Gastroesophageal sphincter (tissue), 4 donors: Measurements from ENCODE around the gene SPATA31E1. TPM values are rescaled to one million over a fixed set of nuclear protein-coding genes. Genes with fewer than 3 reads are reported as not detected.
A peak's percentile ranks its signal among the peaks of the same experiment; 100 is the strongest.

Experiments
- ATAC-seq: fragments of 150-250 bp; one replicate; pipeline ENCODE4 v1.9.1; 2016; ENCODE audit warnings: mild to moderate bottlenecking, moderate library complexity
- H3K27ac ChIP-seq, 4 donors: fragments of 200-600 bp; sonication (generic) in 3 of 4; 1 replicate in 3 of 4; 2 replicates in 1 of 4; pipeline ENCODE4 v1.5.1; 2016 to 2019
- H3K27me3 ChIP-seq: fragments of 200-600 bp; sonication (generic); one replicate; pipeline ENCODE4 v1.5.1; 2019
- H3K36me3 ChIP-seq, 2 donors: fragments of 200-600 bp; sonication (generic); one replicate each; pipeline ENCODE4 v1.5.1; 2019; ENCODE audit warnings: control low read depth in 1 of 2
- H3K4me1 ChIP-seq, 3 donors: fragments of 200-600 bp; sonication (generic); 1 replicate in 2 of 3; 2 replicates in 1 of 3; pipeline ENCODE4 v1.5.1; 2016 to 2019; ENCODE audit warnings: control low read depth in 2 of 3
- H3K4me3 ChIP-seq, 2 donors: fragments of 200-600 bp; sonication (generic); one replicate each; pipeline ENCODE4 v1.5.1; 2019; ENCODE audit warnings: mild to moderate bottlenecking in 1 of 2, moderate library complexity in 1 of 2
- H3K9me3 ChIP-seq, 3 donors: fragments of 200-600 bp; sonication (generic); one replicate each; pipeline ENCODE4 v1.5.1; 2017 to 2019; ENCODE audit warnings: control low read depth in 2 of 3
- CTCF ChIP-seq, 4 experiments: fragments of 200-600 bp in 2 of 4; fragments of 450-650 bp in 2 of 4; sonication (generic) in 1 of 4; IDR thresholded peaks; one replicate each; pipeline ENCODE4 v1.5.1; 2017 to 2019; ENCODE audit warnings: antibody characterized with exemption in 4 of 4, mild to moderate bottlenecking in 2 of 4, moderate library complexity in 2 of 4
- EP300 ChIP-seq: sonication (generic); formaldehyde crosslinking; IDR thresholded peaks from one replicate; pipeline ENCODE4 v1.6.1; 2017; ENCODE audit warnings: antibody characterized with exemption, mild to moderate bottlenecking
- POLR2A ChIP-seq, 2 donors: fragments of 450-650 bp; IDR thresholded peaks; one replicate each; pipeline ENCODE4 v1.6.1; 2017; ENCODE audit warnings: antibody characterized with exemption in 2 of 2, mild to moderate bottlenecking in 2 of 2, moderate library complexity in 1 of 2
- POLR2AphosphoS5 ChIP-seq: sonication (generic); formaldehyde crosslinking; IDR thresholded peaks from one replicate; pipeline ENCODE4 v1.6.1; 2017; ENCODE audit warnings: antibody characterized with exemption
- WGBS, 2 donors: methylation state at CpG; one replicate each; pipeline ENCODE4 v1.1.5; 2018; ENCODE audit warnings: low coverage in 1 of 2; 5-methylcytosine and 5-hydroxymethylcytosine counted together
- total RNA-seq, 4 donors: library from RNA; depleted of rRNA; stranded (reverse); fragments of >200 nt; gene quantifications; one replicate each; pipeline ENCODE4 v1.1.0, GENCODE V29; 2016

SPATA31E1 gene
- total RNA-seq, 4 donors from 2014 or later = not detected

- Histone ChIP-seq H3K4me3 (no peak overlapping the region), H3K4me1 (no peaks in the 10 kb centered on the region), H3K27ac (no peak overlapping the region), H3K27me3 (no peaks in the 10 kb centered on the region), H3K9me3 (no peaks in the 10 kb centered on the region), H3K36me3 (no peaks in the 10 kb centered on the region)
- ATAC-seq = no peak
- TF ChIP-seq POLR2A (IDR thresholded peaks at IDR 0.05) (no peak), POLR2AphosphoS5 (no peak), EP300 (no peak), CTCF (IDR thresholded peaks at IDR 0.05) (peak in 1 of 4 experiments; percentile 10)
- 83% methylated on average over 1 of the region's 8 CpGs; no CpG with 5 or more reads in 1 of the 2 donors for WGBS, 2 donors
Measured at GRCh38 chr9:87883990-87884389, 1.3 kb downstream of the SPATA31E1 start.

GRCh38 chr9:87884578-87885459, 2.1 kb downstream of the SPATA31E1 start:
- Histone ChIP-seq H3K27ac (no peak overlapping the region), H3K27me3 (no peaks in the 10 kb centered on the region), H3K9me3 (no peaks in the 10 kb centered on the region), H3K4me3 (no peak overlapping the region), H3K4me1 (no peaks in the 10 kb centered on the region), H3K36me3 (no peaks in the 10 kb centered on the region)
- TF ChIP-seq POLR2A (IDR thresholded peaks at IDR 0.05) (no peak), CTCF (IDR thresholded peaks at IDR 0.05) (no peak), POLR2AphosphoS5 (no peak), EP300 (no peak)
- WGBS, 2 donors = 86 to 98% methylated on average over 4 to 9 of the region's 17 CpGs
- no peak for ATAC-seq

- Histone ChIP-seq H3K27me3 (no peaks in the 10 kb centered on the region), H3K27ac (no peak overlapping the region), H3K9me3 (no peaks in the 10 kb centered on the region), H3K4me1 (no peaks in the 10 kb centered on the region), H3K4me3 (no peak overlapping the region), H3K36me3 (no peaks in the 10 kb centered on the region)
- no peak for ATAC-seq
- no peak for TF ChIP-seq EP300
- TF ChIP-seq CTCF (IDR thresholded peaks at IDR 0.05) = no peak
- no peak for TF ChIP-seq POLR2AphosphoS5
- no peak for TF ChIP-seq POLR2A (IDR thresholded peaks at IDR 0.05)
- 80 to 82% methylated on average over 1 to 5 of the region's 13 CpGs for WGBS, 2 donors
Measured at GRCh38 chr9:87885484-87886189, 3.0 kb downstream of the SPATA31E1 start.

GRCh38 chr9:87886210-87886932, 3.7 kb downstream of the SPATA31E1 start:
- no peak overlapping the region for H3K4me3 ChIP-seq
- no peak for ATAC-seq
- 96% methylated on average over 4 of the region's 11 CpGs; no CpG with 5 or more reads in 1 of the 2 donors for WGBS, 2 donors
- no peaks in the 10 kb centered on the region for H3K4me1 ChIP-seq
- H3K9me3 ChIP-seq = no peaks in the 10 kb centered on the region
- H3K36me3 ChIP-seq = no peaks in the 10 kb centered on the region
- H3K27ac ChIP-seq = no peak overlapping the region
- H3K27me3 ChIP-seq = no peaks in the 10 kb centered on the region
- TF ChIP-seq CTCF (IDR thresholded peaks at IDR 0.05) (no peak), EP300 (no peak), POLR2AphosphoS5 (no peak), POLR2A (IDR thresholded peaks at IDR 0.05) (no peak)
